ENCODE data around the gene CTNNA3.

GRCh38 chr10:66337211-66337610, 1358.8 kb downstream of the CTNNA3 start:
- TF ChIP-seq CTCF (IDR thresholded peaks at IDR 0.05): no peak
- no peak for TF ChIP-seq POLR2A (IDR thresholded peaks at IDR 0.05)

Measured in right lobe of liver (tissue), 4 donors.